ENCODE measurements around the gene EXOC6. TPM values are rescaled to one million over a fixed set of nuclear protein-coding genes. Genes with fewer than 3 reads are reported as not detected.

Gene EXOC6
- polyA plus RNA-seq, 1 donor from 2014 or later, result 26.3 TPM

GRCh38 chr10:92969151-92969550 lies 120.8 kb downstream of the EXOC6 start:
- TF ChIP-seq TAF1 (IDR thresholded peaks at IDR 0.05; ENCODE audit: low read depth) (no peak), CTCF (IDR thresholded peaks at IDR 0.05; ENCODE audit: poor library complexity, severe bottlenecking) (no peak), EP300 (conservative IDR thresholded peaks at IDR 0.05; ENCODE audit: poor library complexity, severe bottlenecking) (no peak), MXI1 (conservative IDR thresholded peaks at IDR 0.05; ENCODE audit: poor library complexity, severe bottlenecking) (no peak), RAD21 (conservative IDR thresholded peaks at IDR 0.05) (no peak), SMC3 (conservative IDR thresholded peaks at IDR 0.05; ENCODE audit: poor library complexity) (no peak), EZH2 (IDR thresholded peaks at IDR 0.05; ENCODE audit: borderline replicate concordance, insufficient read depth, low read length, poor library complexity, severe bottlenecking) (no peak), POLR2AphosphoS5 (IDR thresholded peaks at IDR 0.05) (no peak)
- TF ChIP-seq, protein P1, sequence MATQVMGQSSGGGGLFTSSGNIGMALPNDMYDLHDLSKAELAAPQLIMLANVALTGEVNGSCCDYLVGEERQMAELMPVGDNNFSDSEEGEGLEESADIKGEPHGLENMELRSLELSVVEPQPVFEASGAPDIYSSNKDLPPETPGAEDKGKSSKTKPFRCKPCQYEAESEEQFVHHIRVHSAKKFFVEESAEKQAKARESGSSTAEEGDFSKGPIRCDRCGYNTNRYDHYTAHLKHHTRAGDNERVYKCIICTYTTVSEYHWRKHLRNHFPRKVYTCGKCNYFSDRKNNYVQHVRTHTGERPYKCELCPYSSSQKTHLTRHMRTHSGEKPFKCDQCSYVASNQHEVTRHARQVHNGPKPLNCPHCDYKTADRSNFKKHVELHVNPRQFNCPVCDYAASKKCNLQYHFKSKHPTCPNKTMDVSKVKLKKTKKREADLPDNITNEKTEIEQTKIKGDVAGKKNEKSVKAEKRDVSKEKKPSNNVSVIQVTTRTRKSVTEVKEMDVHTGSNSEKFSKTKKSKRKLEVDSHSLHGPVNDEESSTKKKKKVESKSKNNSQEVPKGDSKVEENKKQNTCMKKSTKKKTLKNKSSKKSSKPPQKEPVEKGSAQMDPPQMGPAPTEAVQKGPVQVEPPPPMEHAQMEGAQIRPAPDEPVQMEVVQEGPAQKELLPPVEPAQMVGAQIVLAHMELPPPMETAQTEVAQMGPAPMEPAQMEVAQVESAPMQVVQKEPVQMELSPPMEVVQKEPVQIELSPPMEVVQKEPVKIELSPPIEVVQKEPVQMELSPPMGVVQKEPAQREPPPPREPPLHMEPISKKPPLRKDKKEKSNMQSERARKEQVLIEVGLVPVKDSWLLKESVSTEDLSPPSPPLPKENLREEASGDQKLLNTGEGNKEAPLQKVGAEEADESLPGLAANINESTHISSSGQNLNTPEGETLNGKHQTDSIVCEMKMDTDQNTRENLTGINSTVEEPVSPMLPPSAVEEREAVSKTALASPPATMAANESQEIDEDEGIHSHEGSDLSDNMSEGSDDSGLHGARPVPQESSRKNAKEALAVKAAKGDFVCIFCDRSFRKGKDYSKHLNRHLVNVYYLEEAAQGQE (IDR thresholded peaks at IDR 0.05; ENCODE audit: borderline replicate concordance), result no peak
- H3K9me3 ChIP-seq (ENCODE audit: low read length), result no peaks in the 10 kb centered on the region
- no peak overlapping the region for H3K9ac ChIP-seq (ENCODE audit: low read length)
- H3K9me2 ChIP-seq (ENCODE audit: insufficient read depth, low read length), result no peaks in the 10 kb centered on the region
- H2AFZ ChIP-seq (ENCODE audit: low read depth, low read length), result no peak overlapping the region
- peaks cover 6% of the 10 kb centered on the region for H3K36me3 ChIP-seq (ENCODE audit: insufficient read depth, low read length)
- H3K4me3 ChIP-seq (ENCODE audit: low read length), result no peak overlapping the region
- H4K20me1 ChIP-seq (ENCODE audit: insufficient read depth), result no peaks in the 10 kb centered on the region
- no peak overlapping the region for H3K27ac ChIP-seq (ENCODE audit: low read length)
- H3K79me2 ChIP-seq (replicated peaks; ENCODE audit: insufficient read depth, low read length), result no peaks in the 10 kb centered on the region
- no peak overlapping the region for H3K4me2 ChIP-seq (ENCODE audit: low read length)
- H3F3A ChIP-seq (ENCODE audit: insufficient read depth, low read length, poor library complexity, severe bottlenecking), result no peaks in the 10 kb centered on the region
- H3K27me3 ChIP-seq (ENCODE audit: insufficient read depth, low read depth, low read length), result no peaks in the 10 kb centered on the region

GRCh38 chr10:92970301-92971070 lies 122.2 kb downstream of the EXOC6 start:
- Histone ChIP-seq H3K9me2 (ENCODE audit: insufficient read depth, low read length) (no peaks in the 10 kb centered on the region), H3K9me3 (ENCODE audit: low read length) (no peaks in the 10 kb centered on the region), H3K79me2 (replicated peaks; ENCODE audit: insufficient read depth, low read length) (no peaks in the 10 kb centered on the region), H3K4me3 (ENCODE audit: low read length) (no peak overlapping the region), H3K27ac (ENCODE audit: low read length) (no peak overlapping the region), H3K36me3 (ENCODE audit: insufficient read depth, low read length) (peaks cover 6% of the 10 kb centered on the region), H3K4me2 (ENCODE audit: low read length) (no peak overlapping the region), H3K9ac (ENCODE audit: low read length) (no peak overlapping the region), H3F3A (ENCODE audit: insufficient read depth, low read length, poor library complexity, severe bottlenecking) (no peaks in the 10 kb centered on the region), H2AFZ (ENCODE audit: low read depth, low read length) (no peak overlapping the region), H4K20me1 (ENCODE audit: insufficient read depth) (no peaks in the 10 kb centered on the region), H3K27me3 (ENCODE audit: insufficient read depth, low read depth, low read length) (no peaks in the 10 kb centered on the region)
- TF ChIP-seq RAD21 (conservative IDR thresholded peaks at IDR 0.05) (no peak), POLR2AphosphoS5 (IDR thresholded peaks at IDR 0.05) (no peak), TAF1 (IDR thresholded peaks at IDR 0.05; ENCODE audit: low read depth) (no peak), EZH2 (IDR thresholded peaks at IDR 0.05; ENCODE audit: borderline replicate concordance, insufficient read depth, low read length, poor library complexity, severe bottlenecking) (no peak), MXI1 (conservative IDR thresholded peaks at IDR 0.05; ENCODE audit: poor library complexity, severe bottlenecking) (no peak), SMC3 (conservative IDR thresholded peaks at IDR 0.05; ENCODE audit: poor library complexity) (no peak), CTCF (IDR thresholded peaks at IDR 0.05; ENCODE audit: poor library complexity, severe bottlenecking) (no peak), EP300 (conservative IDR thresholded peaks at IDR 0.05; ENCODE audit: poor library complexity, severe bottlenecking) (no peak)
- TF ChIP-seq, protein P1 (IDR thresholded peaks at IDR 0.05; ENCODE audit: borderline replicate concordance), result no peak

Data from neural cell (in vitro differentiated cells).